GM12875 (cell line): Measurements from ENCODE around the gene RASAL2.

Experiments used
- H3K4me3 ChIP-seq: one replicate; pipeline ENCODE4 v1.5.1; 2011; ENCODE audit warnings: low read depth, low read length, control low read depth
- TF ChIP-seq, protein P1 (sequence below): IDR thresholded peaks from 2 replicates; pipeline ENCODE4 v1.5.1; 2011; ENCODE audit warnings: low read depth, mild to moderate bottlenecking, control low read depth, inconsistent platforms, low read length, moderate library complexity, borderline replicate concordance; ENCODE audit not compliant: insufficient read depth

RASAL2 gene

DNA sequence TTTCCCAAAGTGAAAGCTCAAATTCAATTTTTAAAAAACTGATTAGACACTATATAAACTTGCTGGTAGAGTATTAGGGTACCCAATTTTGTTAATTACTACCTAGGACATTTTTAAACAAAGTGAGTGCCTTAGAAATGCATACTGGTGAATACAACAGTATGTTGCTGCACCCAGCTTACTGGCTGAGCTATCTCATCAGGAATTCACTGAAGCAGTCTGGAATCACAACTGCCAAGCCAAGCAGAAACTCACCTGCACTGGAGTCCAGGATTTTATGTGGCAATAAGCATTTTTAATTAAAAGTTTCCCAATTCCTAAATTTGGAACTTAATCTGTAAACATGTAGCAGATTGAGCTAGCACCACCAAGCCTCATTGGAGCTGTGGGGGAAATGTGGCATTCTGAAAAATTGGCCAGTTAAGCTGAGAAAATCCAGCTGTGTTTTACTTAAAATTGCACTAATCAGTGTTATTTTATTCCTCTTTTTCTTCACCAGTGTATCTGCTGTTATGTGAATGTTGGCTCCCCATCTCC lies 341.1 kb downstream of the RASAL2 start:
- H3K4me3 ChIP-seq: no peak overlapping the region
- TF ChIP-seq, protein P1, sequence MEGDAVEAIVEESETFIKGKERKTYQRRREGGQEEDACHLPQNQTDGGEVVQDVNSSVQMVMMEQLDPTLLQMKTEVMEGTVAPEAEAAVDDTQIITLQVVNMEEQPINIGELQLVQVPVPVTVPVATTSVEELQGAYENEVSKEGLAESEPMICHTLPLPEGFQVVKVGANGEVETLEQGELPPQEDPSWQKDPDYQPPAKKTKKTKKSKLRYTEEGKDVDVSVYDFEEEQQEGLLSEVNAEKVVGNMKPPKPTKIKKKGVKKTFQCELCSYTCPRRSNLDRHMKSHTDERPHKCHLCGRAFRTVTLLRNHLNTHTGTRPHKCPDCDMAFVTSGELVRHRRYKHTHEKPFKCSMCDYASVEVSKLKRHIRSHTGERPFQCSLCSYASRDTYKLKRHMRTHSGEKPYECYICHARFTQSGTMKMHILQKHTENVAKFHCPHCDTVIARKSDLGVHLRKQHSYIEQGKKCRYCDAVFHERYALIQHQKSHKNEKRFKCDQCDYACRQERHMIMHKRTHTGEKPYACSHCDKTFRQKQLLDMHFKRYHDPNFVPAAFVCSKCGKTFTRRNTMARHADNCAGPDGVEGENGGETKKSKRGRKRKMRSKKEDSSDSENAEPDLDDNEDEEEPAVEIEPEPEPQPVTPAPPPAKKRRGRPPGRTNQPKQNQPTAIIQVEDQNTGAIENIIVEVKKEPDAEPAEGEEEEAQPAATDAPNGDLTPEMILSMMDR: no peak

DNA sequence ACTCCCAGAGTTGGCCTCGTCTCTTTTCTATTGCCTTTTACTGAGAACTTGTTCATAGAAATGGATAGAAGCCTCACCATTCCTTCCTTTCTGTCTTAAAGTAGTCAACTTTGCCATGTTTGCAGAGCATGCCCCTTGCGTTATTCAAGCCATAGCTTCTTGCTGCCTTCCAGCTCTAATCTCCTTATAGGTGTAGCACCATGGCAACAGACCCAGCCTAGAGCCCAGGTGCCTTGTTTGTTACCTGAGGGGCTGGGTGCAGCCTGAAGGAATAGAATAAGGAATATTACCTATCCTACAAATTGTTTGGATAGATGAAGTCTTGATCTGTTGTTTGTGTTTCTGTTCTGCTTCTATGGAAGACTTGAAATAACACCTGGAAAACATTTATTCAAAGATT lies 343.0 kb downstream of the RASAL2 start:
- H3K4me3 ChIP-seq: no peak overlapping the region
- TF ChIP-seq, protein P1: no peak

DNA sequence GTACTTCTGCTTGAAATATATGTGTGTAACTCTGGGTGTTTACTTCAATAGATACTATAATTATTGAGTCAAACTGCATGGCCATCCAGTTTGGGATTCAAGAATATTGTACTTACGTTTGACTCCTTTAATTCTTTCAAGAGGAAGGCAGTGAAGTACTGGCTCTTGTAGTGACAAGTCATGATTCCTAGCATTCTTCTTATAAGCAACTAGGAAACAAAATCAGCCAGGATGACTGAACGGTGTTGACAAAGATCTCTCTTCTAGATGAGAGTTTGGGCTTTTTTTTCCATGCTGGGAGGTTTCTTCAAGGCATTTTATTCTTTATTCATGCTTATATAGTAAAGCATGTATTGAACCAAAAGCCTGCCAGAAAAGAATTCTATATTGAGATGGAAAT lies 344.5 kb downstream of the RASAL2 start:
- no peak overlapping the region for H3K4me3 ChIP-seq
- TF ChIP-seq, protein P1: no peak

DNA sequence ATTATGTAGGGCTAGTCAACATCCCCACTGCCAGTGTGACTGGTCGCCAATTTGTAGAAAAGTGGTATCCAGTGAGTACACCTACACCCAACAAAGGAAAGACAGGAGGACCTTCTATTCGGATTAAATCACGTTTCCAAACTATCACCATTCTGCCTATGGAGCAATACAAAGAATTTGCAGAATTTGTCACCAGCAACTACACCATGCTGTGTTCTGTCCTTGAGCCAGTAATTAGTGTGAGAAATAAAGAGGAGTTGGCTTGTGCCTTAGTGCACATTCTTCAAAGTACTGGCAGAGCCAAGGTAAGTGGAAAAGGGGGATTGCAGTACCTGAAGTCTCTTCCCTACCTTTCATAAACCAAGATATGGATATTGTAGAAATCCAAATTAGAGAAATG lies 349.0 kb downstream of the RASAL2 start:
- H3K4me3 ChIP-seq: no peak overlapping the region
- TF ChIP-seq, protein P1: no peak

DNA sequence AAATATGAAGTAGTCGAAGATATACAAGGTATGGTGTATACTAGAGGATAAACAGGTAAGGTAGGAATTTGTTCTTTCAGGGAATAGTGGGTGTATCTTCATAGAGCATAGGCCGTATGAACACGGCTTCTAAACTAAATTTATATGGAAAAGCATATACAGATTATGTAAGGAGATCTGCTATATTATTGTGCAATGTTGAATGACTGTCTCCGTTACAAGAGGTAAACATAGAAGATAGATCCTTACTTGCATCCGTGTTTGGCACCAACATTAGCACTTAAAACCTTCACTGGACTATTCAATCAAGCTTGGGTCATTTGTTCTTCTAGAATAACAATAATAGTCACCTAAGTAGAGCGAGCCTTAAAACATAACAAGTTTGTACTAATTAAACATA lies 357.0 kb downstream of the RASAL2 start:
- TF ChIP-seq, protein P1: no peak
- H3K4me3 ChIP-seq: no peak overlapping the region

DNA sequence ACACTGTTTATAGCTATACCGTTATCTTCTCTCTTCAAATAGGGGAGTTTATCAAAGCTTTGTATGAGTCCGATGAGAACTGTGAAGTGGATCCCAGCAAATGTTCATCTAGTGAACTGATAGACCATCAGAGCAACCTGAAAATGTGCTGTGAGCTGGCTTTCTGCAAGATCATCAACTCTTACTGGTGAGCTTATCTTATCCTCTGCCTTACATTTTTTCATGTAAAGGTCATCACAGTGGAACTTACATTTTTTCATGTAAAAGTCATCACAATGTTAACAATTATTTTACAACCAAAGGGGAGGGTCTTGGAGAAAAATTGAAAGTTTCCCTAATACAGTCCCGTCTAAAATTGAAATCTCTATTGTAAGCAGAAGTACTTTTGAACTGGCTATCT lies 357.6 kb downstream of the RASAL2 start:
- no peak overlapping the region for H3K4me3 ChIP-seq
- TF ChIP-seq, protein P1: no peak

DNA sequence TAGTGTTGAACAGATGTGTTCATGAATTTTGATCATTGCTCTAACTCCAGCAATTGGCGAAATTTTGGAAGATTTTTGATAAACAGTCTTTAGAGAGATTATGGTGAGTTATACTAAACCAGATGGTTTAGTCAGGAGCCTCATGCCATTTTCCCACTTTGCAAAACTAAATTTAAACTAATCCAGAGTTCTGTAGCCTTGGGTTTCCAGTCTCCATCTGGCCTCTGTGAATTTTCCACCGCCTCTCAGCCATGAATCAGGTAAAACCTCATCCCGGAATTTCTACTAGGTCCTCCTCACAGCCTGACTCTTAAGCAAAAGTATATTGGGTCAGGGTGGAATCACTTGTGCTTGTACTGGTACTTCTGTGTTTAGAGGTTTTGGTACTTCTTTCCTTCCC lies 358.1 kb downstream of the RASAL2 start:
- TF ChIP-seq, protein P1: no peak
- H3K4me3 ChIP-seq: no peak overlapping the region
